ENCODE measurements around the gene LDHD. TPM values are rescaled to one million over a fixed set of nuclear protein-coding genes. Genes with fewer than 3 reads are reported as not detected.
A peak's percentile ranks its signal among the peaks of the same experiment; 100 is the strongest.

LDHD gene
- total and polyA plus RNA-seq, 9 of the 15 experiments (the other 6 are each of a cell fraction or from before 2014, with no cell fraction given) = 0.19 to 0.86 (median 0.54) TPM; not detected in 3

GRCh38 chr16:75110637-75111513 is 5.7 kb downstream of the LDHD start (continued):
- TF ChIP-seq ELF1 (tag; IDR thresholded peaks at IDR 0.05) (no peak), ZFX (CRISPR knock-in tag; IDR thresholded peaks at IDR 0.05) (peak; percentile 74), ZNF263 (CRISPR knock-in tag; IDR thresholded peaks at IDR 0.05; ENCODE audit: borderline replicate concordance) (peak; percentile 69), SIN3A (IDR thresholded peaks at IDR 0.05; ENCODE audit: borderline replicate concordance in 2 of 2, control insufficient read depth in 1 of 2, low read depth in 2 of 2, low read length in 2 of 2) (peak; percentile 40 to 79; a peak in 2 of 4 replicates), ZC3H11A (IDR thresholded peaks at IDR 0.05; ENCODE audit: low read depth, low read length) (0 out of 2 replicates have a peak, but pooled peaks have one; percentile 32), RFX5 (IDR thresholded peaks at IDR 0.05; ENCODE audit: low read depth, low read length) (no peak), ZNF436 (CRISPR knock-in tag; IDR thresholded peaks at IDR 0.05) (no peak), PATZ1 (CRISPR knock-in tag; IDR thresholded peaks at IDR 0.05; ENCODE audit: borderline replicate concordance) (no peak), PHF8 (IDR thresholded peaks at IDR 0.05; ENCODE audit: borderline replicate concordance, low read length) (no peak), ZNF121 (CRISPR knock-in tag; conservative IDR thresholded peaks at IDR 0.05) (no peak), ZBTB40 (IDR thresholded peaks at IDR 0.05) (no peak), ZBTB40 (CRISPR knock-in tag; IDR thresholded peaks at IDR 0.05) (no peak), HNRNPK (IDR thresholded peaks at IDR 0.05; ENCODE audit: low read depth, low read length, poor library complexity, severe bottlenecking) (no peak), MYC (IDR thresholded peaks at IDR 0.05; ENCODE audit: low read depth, low read length) (peak; percentile 94), MYC (CRISPR knock-in tag; IDR thresholded peaks at IDR 0.05; ENCODE audit: borderline replicate concordance, low read depth) (no peak; the same call in 1 of the 2 replicates), LCOR (CRISPR knock-in tag; IDR thresholded peaks at IDR 0.05) (peak; percentile 88; the same call in 1 of the 2 replicates)
